Ascending aorta (tissue), 2 donors: ENCODE data around the gene MAPT. TPM values are rescaled to one million over a fixed set of nuclear protein-coding genes. Genes with fewer than 3 reads are reported as not detected.

Source experiments
- DNase-seq, 2 donors: peaks; one replicate each; pipeline ENCODE4 v3.0.0-alpha.2; 2019; ENCODE audit warnings: low spot score in 2 of 2
- H3K27ac ChIP-seq, 2 donors: fragments of 200-600 bp; sonication (generic); one replicate each; pipeline ENCODE4 v1.5.1; 2016 to 2017; ENCODE audit warnings: mild to moderate bottlenecking in 1 of 2
- H3K27me3 ChIP-seq: fragments of 200-600 bp; sonication (generic); one replicate; pipeline ENCODE4 v1.5.1; 2017
- H3K36me3 ChIP-seq, 2 donors: fragments of 200-600 bp; sonication (generic); one replicate each; pipeline ENCODE4 v1.5.1; 2016
- H3K4me1 ChIP-seq, 2 donors: fragments of 200-600 bp; sonication (generic); one replicate each; pipeline ENCODE4 v1.5.1; 2016 to 2017; ENCODE audit warnings: mild to moderate bottlenecking in 1 of 2
- H3K4me3 ChIP-seq, 2 donors: fragments of 200-600 bp; sonication (generic); one replicate each; pipeline ENCODE4 v1.5.1; 2016 to 2017; ENCODE audit warnings: mild to moderate bottlenecking in 1 of 2
- H3K9me3 ChIP-seq, 2 donors: fragments of 200-600 bp; sonication (generic); one replicate each; pipeline ENCODE4 v1.5.1; 2016
- intact Hi-C: fragments of 100-400 bp; cut with DNase I; formaldehyde crosslinking; loops from one replicate; pipeline ENCODE4 v1.15.1; 2023
- total RNA-seq: library from RNA; depleted of rRNA; stranded (reverse); fragments of >200 nt; gene quantifications from one replicate; pipeline ENCODE4 v1.1.0, GENCODE V29; 2016
- TF ChIP-seq, protein P1 (sequence below), 3 experiments: fragments of 200-600 bp in 2 of 3; fragments of 450-650 bp in 1 of 3; sonication (generic) in 2 of 3; IDR thresholded peaks; one replicate each; pipeline ENCODE4 v1.5.1; 2016 to 2019; ENCODE audit warnings: antibody characterized with exemption in 3 of 3, mild to moderate bottlenecking in 1 of 3, moderate library complexity in 1 of 3

MAPT gene
- total RNA-seq, 1 donor from 2014 or later = 0.32 TPM

DNA sequence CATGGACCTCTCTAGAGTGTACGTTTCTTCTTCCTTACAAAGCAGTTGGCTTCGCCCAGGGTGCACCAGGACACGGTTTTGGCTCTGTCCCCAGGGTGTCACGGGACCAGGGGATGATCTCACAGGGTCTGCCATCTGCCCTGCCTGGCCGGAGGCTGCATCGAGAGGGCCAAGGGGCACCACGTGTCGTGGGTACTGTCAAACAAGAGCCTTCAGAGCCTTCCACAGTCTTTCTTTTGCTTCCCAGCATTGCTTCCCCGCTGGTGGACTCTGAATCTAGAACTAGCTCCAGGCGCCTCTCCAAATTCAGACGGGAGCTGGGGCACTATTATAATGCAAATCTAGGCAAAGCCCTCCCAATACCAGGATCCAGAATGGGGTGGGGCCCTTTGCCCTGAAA is 47.9 kb downstream of the MAPT start:
- TF ChIP-seq, protein P1, sequence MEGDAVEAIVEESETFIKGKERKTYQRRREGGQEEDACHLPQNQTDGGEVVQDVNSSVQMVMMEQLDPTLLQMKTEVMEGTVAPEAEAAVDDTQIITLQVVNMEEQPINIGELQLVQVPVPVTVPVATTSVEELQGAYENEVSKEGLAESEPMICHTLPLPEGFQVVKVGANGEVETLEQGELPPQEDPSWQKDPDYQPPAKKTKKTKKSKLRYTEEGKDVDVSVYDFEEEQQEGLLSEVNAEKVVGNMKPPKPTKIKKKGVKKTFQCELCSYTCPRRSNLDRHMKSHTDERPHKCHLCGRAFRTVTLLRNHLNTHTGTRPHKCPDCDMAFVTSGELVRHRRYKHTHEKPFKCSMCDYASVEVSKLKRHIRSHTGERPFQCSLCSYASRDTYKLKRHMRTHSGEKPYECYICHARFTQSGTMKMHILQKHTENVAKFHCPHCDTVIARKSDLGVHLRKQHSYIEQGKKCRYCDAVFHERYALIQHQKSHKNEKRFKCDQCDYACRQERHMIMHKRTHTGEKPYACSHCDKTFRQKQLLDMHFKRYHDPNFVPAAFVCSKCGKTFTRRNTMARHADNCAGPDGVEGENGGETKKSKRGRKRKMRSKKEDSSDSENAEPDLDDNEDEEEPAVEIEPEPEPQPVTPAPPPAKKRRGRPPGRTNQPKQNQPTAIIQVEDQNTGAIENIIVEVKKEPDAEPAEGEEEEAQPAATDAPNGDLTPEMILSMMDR (IDR thresholded peaks at IDR 0.05) = no peak
- intact Hi-C loops = loop anchor here (5.0 kb wide), 1 partner anchor 45 kb away; no protein-coding TSS in a partner anchor
- no peaks in the 10 kb centered on the region for H3K36me3 ChIP-seq
- H3K27ac ChIP-seq = no peak overlapping the region
- peak; percentile 27 to 78 for DNase-seq
- H3K4me3 ChIP-seq = no peak overlapping the region
- H3K27me3 ChIP-seq = no peaks in the 10 kb centered on the region
- no peaks in the 10 kb centered on the region for H3K9me3 ChIP-seq
- H3K4me1 ChIP-seq = peaks cover 2 to 10% of the 10 kb centered on the region in 2 donors

DNA sequence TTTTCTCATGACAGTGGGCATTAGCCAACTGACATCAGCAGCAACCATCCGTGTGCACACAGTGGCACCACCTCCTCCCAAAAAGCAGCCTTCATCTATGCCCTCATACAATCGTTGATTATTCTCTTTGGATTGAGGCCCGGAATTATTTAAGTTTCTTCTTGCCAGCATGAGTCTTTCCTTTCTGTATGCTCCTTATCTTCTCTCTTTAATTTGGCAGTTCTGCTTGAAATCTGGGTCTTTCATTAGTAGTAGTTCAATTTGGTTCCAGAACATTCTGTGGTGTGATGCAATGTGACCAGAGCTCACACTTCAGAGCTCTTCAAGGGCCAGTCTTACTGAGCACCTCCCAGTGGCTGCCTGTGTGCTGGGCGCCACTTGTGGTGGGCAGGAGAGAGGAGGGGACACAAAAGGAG is 52.5 kb downstream of the MAPT start:
- intact Hi-C loops = no loop called here
- Histone ChIP-seq H3K4me1 (peaks cover under 1 to 7% of the 10 kb centered on the region in 2 donors), H3K9me3 (no peaks in the 10 kb centered on the region), H3K4me3 (no peak overlapping the region), H3K27me3 (no peaks in the 10 kb centered on the region), H3K36me3 (no peaks in the 10 kb centered on the region), H3K27ac (no peak overlapping the region)
- DNase-seq = no peak
- TF ChIP-seq, protein P1 (IDR thresholded peaks at IDR 0.05) = no peak

DNA sequence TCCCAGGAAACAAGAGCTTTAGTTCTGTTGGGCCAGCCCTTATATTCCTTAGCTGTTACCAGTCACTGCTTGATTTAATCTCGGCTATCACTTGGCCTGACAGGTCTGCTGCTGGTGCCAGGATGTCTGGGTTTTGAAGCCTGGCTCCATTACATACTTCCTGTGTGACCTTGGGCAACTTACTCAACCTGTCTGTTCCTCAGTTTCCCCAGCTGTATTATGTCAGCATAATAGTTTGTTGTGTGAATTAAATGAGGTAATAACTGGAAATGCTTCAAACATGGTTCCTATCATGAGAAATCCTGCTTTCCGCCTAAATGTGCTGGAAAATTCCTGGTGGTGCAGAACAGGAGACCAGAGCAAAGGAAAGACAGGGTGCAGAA is 54.1 kb downstream of the MAPT start:
- TF ChIP-seq, protein P1 (IDR thresholded peaks at IDR 0.05) = no peak
- no peaks in the 10 kb centered on the region for H3K27me3 ChIP-seq
- peaks cover 0 to 3% of the 10 kb centered on the region in 2 donors for H3K4me1 ChIP-seq
- H3K4me3 ChIP-seq = peak overlapping the region in 1 of 2 donors; percentile 40
- no peaks in the 10 kb centered on the region for H3K9me3 ChIP-seq
- no peak overlapping the region for H3K27ac ChIP-seq
- DNase-seq = no peak
- intact Hi-C loops = no loop called here
- H3K36me3 ChIP-seq = no peaks in the 10 kb centered on the region

- no peaks in the 10 kb centered on the region for H3K27me3 ChIP-seq
- H3K36me3 ChIP-seq = no peaks in the 10 kb centered on the region
- peak overlapping the region; percentile 32 to 40 for H3K4me3 ChIP-seq
- DNase-seq = peak; percentile 12 to 80
- intact Hi-C loops = no loop called here
- H3K27ac ChIP-seq = no peak overlapping the region
- H3K9me3 ChIP-seq = no peaks in the 10 kb centered on the region
- TF ChIP-seq, protein P1 (IDR thresholded peaks at IDR 0.05) = peak; percentile 76 to 87 (median 84)
- peaks cover 0 to 3% of the 10 kb centered on the region in 2 donors for H3K4me1 ChIP-seq
Measured at GRCh38 chr17:45948881-45949624, 54.7 kb downstream of the MAPT start.

GRCh38 chr17:45949755-45950320 is 55.5 kb downstream of the MAPT start:
- intact Hi-C loops = no loop called here

More at GRCh38 chr17:45949755-45950320, 55.5 kb downstream of the MAPT start:
- H3K4me1 ChIP-seq = peaks cover 0 to 3% of the 10 kb centered on the region in 2 donors
- no peak overlapping the region for H3K27ac ChIP-seq
- H3K36me3 ChIP-seq = no peaks in the 10 kb centered on the region
- no peaks in the 10 kb centered on the region for H3K9me3 ChIP-seq
- no peaks in the 10 kb centered on the region for H3K27me3 ChIP-seq
- DNase-seq = no peak
- TF ChIP-seq, protein P1 (IDR thresholded peaks at IDR 0.05) = no peak
- H3K4me3 ChIP-seq = no peak overlapping the region
